A673 (cell line): ENCODE data around the gene KCNQ1. TPM values are rescaled to one million over a fixed set of nuclear protein-coding genes. Genes with fewer than 3 reads are reported as not detected.

Experiments used
- BruUV-seq: library from RNA; stranded (reverse); fragments of 400-500 nt; replicated peaks from 2 replicates; lab custom pipeline; 2021; lab: Mats Ljungman, UMichigan
- CTCF ChIA-PET: fragments of 300-600 bp; sonication (Branson Sonifier 250); formaldehyde crosslinking; loops from one replicate; lab custom pipeline; 2022; ENCODE audit warnings: antibody characterized with exemption; lab: Charles Lee
- POLR2A ChIA-PET: fragments of 300-600 bp; sonication (Branson Sonifier 250); formaldehyde crosslinking; loops from one replicate; lab custom pipeline; 2022; ENCODE audit warnings: antibody characterized with exemption; ENCODE audit not compliant: low non-redundant PET; lab: Charles Lee
- DNase-seq: peaks from one replicate; pipeline ENCODE4 v3.0.0-alpha.2; 2015; ENCODE audit warnings: low spot score
- H3K27ac ChIP-seq: fragments of 200-600 bp; sonication (generic); 2 replicates; pipeline ENCODE4 v1.5.1; 2016; ENCODE audit warnings: mixed run types, low read depth, mild to moderate bottlenecking, mixed read lengths, antibody characterized with exemption, low read length; ENCODE audit not compliant: poor library complexity, severe bottlenecking
- H3K27me3 ChIP-seq: fragments of 200-600 bp; sonication (generic); replicated peaks from 2 replicates; pipeline ENCODE4 v1.6.1; 2017; ENCODE audit warnings: mixed run types, low read depth, mild to moderate bottlenecking, mixed read lengths, antibody characterized with exemption, low read length; ENCODE audit not compliant: insufficient read depth, poor library complexity
- H3K36me3 ChIP-seq: fragments of 200-600 bp; sonication (generic); 2 replicates; pipeline ENCODE4 v1.6.1; 2016; ENCODE audit warnings: mixed run types, mild to moderate bottlenecking, mixed read lengths, antibody characterized with exemption, low read length; ENCODE audit not compliant: insufficient read depth, poor library complexity, severe bottlenecking
- H3K4me1 ChIP-seq: fragments of 200-600 bp; sonication (generic); 2 replicates; pipeline ENCODE4 v1.6.1; 2017; ENCODE audit warnings: mixed run types, mild to moderate bottlenecking, mixed read lengths, antibody characterized with exemption, low read length; ENCODE audit not compliant: insufficient read depth, poor library complexity, severe bottlenecking
- H3K4me3 ChIP-seq: fragments of 200-600 bp; sonication (generic); 2 replicates; pipeline ENCODE4 v1.5.1; 2016; ENCODE audit warnings: low read depth, mixed run types, mild to moderate bottlenecking, mixed read lengths, low read length; ENCODE audit not compliant: poor library complexity, severe bottlenecking
- H3K9me3 ChIP-seq: fragments of 200-600 bp; sonication (generic); 2 replicates; pipeline ENCODE4 v1.6.1; 2016; ENCODE audit warnings: mixed run types, low read depth, mild to moderate bottlenecking, mixed read lengths, antibody characterized with exemption, low read length; ENCODE audit not compliant: poor library complexity, severe bottlenecking
- EZH2 ChIP-seq: fragments of 200-600 bp; sonication (generic); IDR thresholded peaks from 2 replicates; pipeline ENCODE4 v1.6.1; 2017; ENCODE audit warnings: borderline replicate concordance, low read depth, mild to moderate bottlenecking, mixed read lengths, antibody characterized with exemption, low read length; ENCODE audit not compliant: poor library complexity, severe bottlenecking
- intact Hi-C: fragments of 100-400 bp; cut with micrococcal nuclease; formaldehyde crosslinking; loops from one replicate; pipeline ENCODE4 v1.10.0; 2022; ENCODE audit not compliant: unreplicated experiment
- total RNA-seq: library from RNA; stranded (reverse); gene quantifications from 2 replicates; pipeline ENCODE4 v1.2.3, GENCODE V29; 2021
- TF ChIP-seq, protein P1 (sequence below): fragments of 300-800, 200-600 bp; sonication (generic); conservative IDR thresholded peaks from 2 replicates; pipeline ENCODE4 v1.5.1; 2017; ENCODE audit warnings: low read depth, mild to moderate bottlenecking, antibody characterized with exemption, low read length, moderate library complexity, mixed read lengths

The KCNQ1 gene
- total RNA-seq, 1 experiment from 2014 or later = not detected

DNA sequence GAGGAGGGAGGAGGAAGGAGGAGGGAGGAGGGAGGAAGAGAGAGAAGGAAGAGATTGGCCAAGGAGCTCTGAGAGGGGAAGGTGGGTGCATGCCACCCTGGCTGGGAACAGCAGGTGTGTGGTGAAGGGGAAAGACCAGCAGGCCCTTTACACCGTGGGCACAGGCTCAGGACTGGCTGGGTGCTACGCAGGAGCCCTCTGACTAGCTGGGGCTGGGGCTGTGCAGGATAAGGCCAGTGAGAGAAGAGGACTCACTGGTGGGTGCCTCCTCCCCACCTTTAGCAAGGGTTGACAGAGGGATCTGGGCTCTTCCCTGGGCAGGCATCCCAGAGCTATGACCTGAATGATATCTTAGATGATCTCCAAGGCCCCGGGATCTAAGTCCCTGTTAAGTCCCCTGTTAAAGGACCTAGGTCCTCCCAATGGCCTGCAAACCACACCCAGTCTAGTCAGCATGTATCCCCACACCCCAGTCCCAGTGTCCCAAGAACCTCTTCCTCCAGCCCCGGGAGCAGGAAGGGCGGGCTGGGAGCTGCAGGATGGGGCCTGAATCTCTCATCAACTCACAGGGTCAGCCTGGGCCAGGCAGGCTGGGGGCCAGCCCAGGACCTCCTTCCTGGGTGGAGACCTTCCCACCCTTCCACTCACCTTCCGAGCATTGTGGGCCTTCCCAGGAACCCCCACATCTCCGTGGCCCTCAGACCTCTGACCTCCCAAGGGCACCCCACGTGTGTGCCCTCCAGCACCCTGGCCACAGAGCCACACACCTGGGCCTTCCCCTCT is 385.4 kb downstream of the KCNQ1 start:
- TF ChIP-seq, protein P1, sequence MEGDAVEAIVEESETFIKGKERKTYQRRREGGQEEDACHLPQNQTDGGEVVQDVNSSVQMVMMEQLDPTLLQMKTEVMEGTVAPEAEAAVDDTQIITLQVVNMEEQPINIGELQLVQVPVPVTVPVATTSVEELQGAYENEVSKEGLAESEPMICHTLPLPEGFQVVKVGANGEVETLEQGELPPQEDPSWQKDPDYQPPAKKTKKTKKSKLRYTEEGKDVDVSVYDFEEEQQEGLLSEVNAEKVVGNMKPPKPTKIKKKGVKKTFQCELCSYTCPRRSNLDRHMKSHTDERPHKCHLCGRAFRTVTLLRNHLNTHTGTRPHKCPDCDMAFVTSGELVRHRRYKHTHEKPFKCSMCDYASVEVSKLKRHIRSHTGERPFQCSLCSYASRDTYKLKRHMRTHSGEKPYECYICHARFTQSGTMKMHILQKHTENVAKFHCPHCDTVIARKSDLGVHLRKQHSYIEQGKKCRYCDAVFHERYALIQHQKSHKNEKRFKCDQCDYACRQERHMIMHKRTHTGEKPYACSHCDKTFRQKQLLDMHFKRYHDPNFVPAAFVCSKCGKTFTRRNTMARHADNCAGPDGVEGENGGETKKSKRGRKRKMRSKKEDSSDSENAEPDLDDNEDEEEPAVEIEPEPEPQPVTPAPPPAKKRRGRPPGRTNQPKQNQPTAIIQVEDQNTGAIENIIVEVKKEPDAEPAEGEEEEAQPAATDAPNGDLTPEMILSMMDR = no peak
- no peak for TF ChIP-seq EZH2

DNA sequence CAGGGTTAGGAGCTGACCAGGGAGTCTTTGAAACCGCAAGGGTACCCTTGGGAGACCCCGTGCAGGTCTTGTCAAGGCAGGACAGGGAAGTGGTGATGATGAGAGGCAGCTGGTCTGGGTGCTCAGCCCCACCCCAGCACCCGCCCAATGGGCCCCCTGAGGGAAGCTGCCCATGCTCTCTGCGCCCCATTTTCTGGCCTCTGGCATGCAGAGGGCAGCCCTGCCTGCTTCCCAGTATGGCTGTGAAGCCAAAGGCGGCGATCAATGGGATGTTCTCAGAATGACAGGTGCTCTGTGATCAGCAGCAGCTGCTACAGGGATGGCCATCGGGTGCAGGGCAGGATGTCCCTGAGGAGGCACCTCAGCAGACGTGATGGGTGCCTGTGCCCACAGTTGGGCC is 386.1 kb downstream of the KCNQ1 start:
- no peak overlapping the region for H3K4me3 ChIP-seq
- intact Hi-C loops = no loop called here
- H3K9me3 ChIP-seq = peaks cover 6% of the 10 kb centered on the region
- BruUV-seq = no TSS peak
- H3K27ac ChIP-seq = no peak overlapping the region
- H3K4me1 ChIP-seq = no peaks in the 10 kb centered on the region
- H3K27me3 ChIP-seq = no peaks in the 10 kb centered on the region
- ChIA-PET POLR2A (no interaction called here), CTCF (no interaction called here)
- TF ChIP-seq, protein P1 = no peak
- TF ChIP-seq EZH2 = no peak
- no peak for DNase-seq
- H3K36me3 ChIP-seq = no peaks in the 10 kb centered on the region

More for the DNA sequence above, 385.4 kb downstream of the KCNQ1 start:
- no TSS peak for BruUV-seq
- ChIA-PET POLR2A (interaction anchor here (0.6 kb wide), 1 partner anchor 402 kb away, joined by 17 read pairs; the partner anchor contains the start of gene MRGPRE), CTCF (no interaction called here)
- intact Hi-C loops = no loop called here
- no peaks in the 10 kb centered on the region for H3K27me3 ChIP-seq
- H3K4me1 ChIP-seq = no peaks in the 10 kb centered on the region
- DNase-seq = no peak
- no peak overlapping the region for H3K4me3 ChIP-seq
- H3K9me3 ChIP-seq = peaks cover 6% of the 10 kb centered on the region
- H3K36me3 ChIP-seq = no peaks in the 10 kb centered on the region
- no peak overlapping the region for H3K27ac ChIP-seq

DNA sequence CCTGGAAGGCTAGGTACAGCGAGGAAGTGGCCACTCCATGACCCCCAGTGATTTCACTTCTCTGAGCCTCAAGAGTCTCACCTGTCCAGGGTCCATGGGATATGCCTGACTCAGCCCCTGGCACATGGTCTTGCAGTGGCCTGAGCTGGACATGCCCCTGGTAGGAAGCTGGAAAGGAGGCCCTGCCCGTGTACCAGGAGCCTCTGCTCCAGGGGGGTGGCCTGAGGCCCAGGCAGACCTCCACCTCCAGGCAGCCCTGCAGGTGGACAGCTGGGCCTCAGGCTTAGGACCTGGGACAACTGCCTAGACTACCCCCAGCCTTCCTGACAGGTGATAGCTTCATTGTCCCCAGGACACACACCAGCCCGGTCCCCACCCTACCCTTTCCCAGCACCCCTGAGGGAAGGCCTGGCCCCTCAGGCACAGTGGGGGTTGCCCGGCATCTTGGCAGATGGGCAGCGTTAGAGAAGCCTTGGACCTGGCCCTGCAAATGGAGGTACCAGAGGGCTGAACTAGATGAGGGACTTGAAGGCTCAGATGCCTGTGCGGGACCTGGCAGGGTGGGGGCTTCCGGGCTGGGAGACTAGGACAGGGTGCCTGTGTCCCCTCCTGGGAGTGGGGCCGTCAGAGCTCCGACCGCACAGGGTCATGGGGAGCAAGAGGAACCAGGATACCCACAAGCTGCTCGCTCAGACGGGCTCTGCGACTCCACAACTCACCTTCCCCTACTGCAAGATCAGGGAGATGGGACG is 387.1 kb downstream of the KCNQ1 start:
- no peak for DNase-seq

More for the DNA sequence above, 387.1 kb downstream of the KCNQ1 start:
- Histone ChIP-seq H3K27me3 (no peaks in the 10 kb centered on the region), H3K9me3 (peaks cover 6% of the 10 kb centered on the region), H3K36me3 (no peaks in the 10 kb centered on the region), H3K4me3 (no peak overlapping the region), H3K27ac (no peak overlapping the region), H3K4me1 (no peaks in the 10 kb centered on the region)
- ChIA-PET POLR2A (no interaction called here), CTCF (no interaction called here)
- TF ChIP-seq EZH2 = no peak
- TF ChIP-seq, protein P1 = no peak
- intact Hi-C loops = no loop called here
- BruUV-seq = no TSS peak
